ENCODE results near the gene ITGB2. TPM values are rescaled to one million over a fixed set of nuclear protein-coding genes. Genes with fewer than 3 reads are reported as not detected.

ITGB2 gene
- total and polyA plus RNA-seq, 2 donors (not counting 1 experiment from before 2014, with no cell fraction given): 0.05 TPM; not detected in 1

GRCh38 chr21:44965251-44966022 is 44.7 kb upstream of the ITGB2 start:
- no peak overlapping the region for H3K4me3 ChIP-seq (replicated peaks in 1 of 4; ENCODE audit: control extremely low read depth in 1 of 4, insufficient read depth in 1 of 4, low read depth in 3 of 4, low read length in 4 of 4)

GRCh38 chr21:44964381-44964780 is 43.7 kb upstream of the ITGB2 start:
- H2AFZ ChIP-seq (ENCODE audit: low read length): no peak overlapping the region
- no peak overlapping the region for H3K4me2 ChIP-seq (ENCODE audit: extremely low read depth, insufficient read depth, low read length)
- no peak for DNase-seq (ENCODE audit: low read depth in 2 of 2)
- no peak overlapping the region for H3K27ac ChIP-seq (ENCODE audit: insufficient read depth, low read length)
- H3K27me3 ChIP-seq (ENCODE audit: control insufficient read depth, insufficient read depth, low read length): no peaks in the 10 kb centered on the region
- H3K36me3 ChIP-seq (ENCODE audit: control insufficient read depth, insufficient read depth, low read length): peaks cover 8% of the 10 kb centered on the region
- no peak overlapping the region for H3K4me3 ChIP-seq (replicated peaks in 1 of 4; ENCODE audit: control extremely low read depth in 1 of 4, insufficient read depth in 1 of 4, low read depth in 3 of 4, low read length in 4 of 4)
- H4K20me1 ChIP-seq (ENCODE audit: control insufficient read depth, extremely low read depth, insufficient read depth, low read length): peaks cover 1% of the 10 kb centered on the region
- H3K4me1 ChIP-seq (ENCODE audit: control insufficient read depth, extremely low read depth, insufficient read depth, low read length): peaks cover 11% of the 10 kb centered on the region
- peaks cover 2% of the 10 kb centered on the region for H3K79me2 ChIP-seq (ENCODE audit: control insufficient read depth, insufficient read depth, low read length)
- TF ChIP-seq EZH2 (IDR thresholded peaks at IDR 0.05; ENCODE audit: low read length, missing control alignments) (no peak), CTCF (conservative IDR thresholded peaks at IDR 0.05 in 1 of 2, IDR thresholded peaks at IDR 0.05 in 1 of 2; ENCODE audit: low read depth in 1 of 2, low read length in 2 of 2) (no peak)
- H3K9me3 ChIP-seq (ENCODE audit: control insufficient read depth, insufficient read depth, low read depth, low read length): no peaks in the 10 kb centered on the region
- H3K9ac ChIP-seq (ENCODE audit: insufficient read depth, low read length): no peak overlapping the region

More at GRCh38 chr21:44965251-44966022, 44.7 kb upstream of the ITGB2 start:
- H3K9me3 ChIP-seq (ENCODE audit: control insufficient read depth, insufficient read depth, low read depth, low read length): no peaks in the 10 kb centered on the region
- H3K36me3 ChIP-seq (ENCODE audit: control insufficient read depth, insufficient read depth, low read length): peaks cover 5% of the 10 kb centered on the region
- no peak overlapping the region for H3K27ac ChIP-seq (ENCODE audit: insufficient read depth, low read length)
- H4K20me1 ChIP-seq (ENCODE audit: control insufficient read depth, extremely low read depth, insufficient read depth, low read length): peaks cover 1% of the 10 kb centered on the region
- DNase-seq (ENCODE audit: low read depth in 2 of 2): peak; percentile 30 to 85
- no peak overlapping the region for H3K4me2 ChIP-seq (ENCODE audit: extremely low read depth, insufficient read depth, low read length)
- H3K9ac ChIP-seq (ENCODE audit: insufficient read depth, low read length): no peak overlapping the region
- TF ChIP-seq EZH2 (IDR thresholded peaks at IDR 0.05; ENCODE audit: low read length, missing control alignments) (no peak), CTCF (conservative IDR thresholded peaks at IDR 0.05 in 1 of 2, IDR thresholded peaks at IDR 0.05 in 1 of 2; ENCODE audit: low read depth in 1 of 2, low read length in 2 of 2) (no peak)
- peaks cover 2% of the 10 kb centered on the region for H3K79me2 ChIP-seq (ENCODE audit: control insufficient read depth, insufficient read depth, low read length)
- no peak overlapping the region for H2AFZ ChIP-seq (ENCODE audit: low read length)
- no peaks in the 10 kb centered on the region for H3K27me3 ChIP-seq (ENCODE audit: control insufficient read depth, insufficient read depth, low read length)
- peaks cover 7% of the 10 kb centered on the region for H3K4me1 ChIP-seq (ENCODE audit: control insufficient read depth, extremely low read depth, insufficient read depth, low read length)

GRCh38 chr21:44962403-44962966 is 41.8 kb upstream of the ITGB2 start:
- H3K9ac ChIP-seq (ENCODE audit: insufficient read depth, low read length): no peak overlapping the region
- peak in 1 of 2 donors; percentile 9 for TF ChIP-seq CTCF (conservative IDR thresholded peaks at IDR 0.05 in 1 of 2, IDR thresholded peaks at IDR 0.05 in 1 of 2; ENCODE audit: low read depth in 1 of 2, low read length in 2 of 2)
- no peak for TF ChIP-seq EZH2 (IDR thresholded peaks at IDR 0.05; ENCODE audit: low read length, missing control alignments)
- H3K27me3 ChIP-seq (ENCODE audit: control insufficient read depth, insufficient read depth, low read length): no peaks in the 10 kb centered on the region
- H3K27ac ChIP-seq (ENCODE audit: insufficient read depth, low read length): peak overlapping the region; percentile 69
- peaks cover 2% of the 10 kb centered on the region for H3K79me2 ChIP-seq (ENCODE audit: control insufficient read depth, insufficient read depth, low read length)
- H3K9me3 ChIP-seq (ENCODE audit: control insufficient read depth, insufficient read depth, low read depth, low read length): no peaks in the 10 kb centered on the region
- H3K36me3 ChIP-seq (ENCODE audit: control insufficient read depth, insufficient read depth, low read length): peaks cover 4% of the 10 kb centered on the region
- H3K4me2 ChIP-seq (ENCODE audit: extremely low read depth, insufficient read depth, low read length): peak overlapping the region; percentile 56
- H3K4me1 ChIP-seq (ENCODE audit: control insufficient read depth, extremely low read depth, insufficient read depth, low read length): peaks cover 20% of the 10 kb centered on the region
- DNase-seq (ENCODE audit: low read depth in 2 of 2): peak; percentile 99 to 100
- H2AFZ ChIP-seq (ENCODE audit: low read length): no peak overlapping the region
- H4K20me1 ChIP-seq (ENCODE audit: control insufficient read depth, extremely low read depth, insufficient read depth, low read length): peaks cover 1% of the 10 kb centered on the region
- no peak overlapping the region for H3K4me3 ChIP-seq (replicated peaks in 1 of 4; ENCODE audit: control extremely low read depth in 1 of 4, insufficient read depth in 1 of 4, low read depth in 3 of 4, low read length in 4 of 4)

Measured in fibroblast of lung (primary cell).